ENCODE data around the gene BSG. TPM values are rescaled to one million over a fixed set of nuclear protein-coding genes. Genes with fewer than 3 reads are reported as not detected.

Gene BSG
- total and polyA plus RNA-seq, 9 of the 15 experiments (the other 6 are each of a cell fraction or from before 2014, with no cell fraction given), result 4.6 to 495 (median 187) TPM

- TF ChIP-seq ARID3A (IDR thresholded peaks at IDR 0.05; ENCODE audit: borderline replicate concordance, low read depth, low read length) (no peak), PCBP1 (IDR thresholded peaks at IDR 0.05; ENCODE audit: low read depth, low read length, poor library complexity, severe bottlenecking) (peak; percentile 73), ZBTB33 (CRISPR knock-in tag; IDR thresholded peaks at IDR 0.05) (0 out of 2 replicates have a peak, but pooled peaks have one; percentile 25), POLR2G (IDR thresholded peaks at IDR 0.05; ENCODE audit: low read depth, low read length) (peak; percentile 39; the same call in 1 of the 2 replicates), RBFOX2 (IDR thresholded peaks at IDR 0.05; ENCODE audit: low read depth, low read length) (peak; percentile 55; the same call in 1 of the 2 replicates), ZNF740 (CRISPR knock-in tag; IDR thresholded peaks at IDR 0.05) (no peak), ZNF740 (tag; IDR thresholded peaks at IDR 0.05) (no peak), EZH2 (IDR thresholded peaks at IDR 0.05; ENCODE audit: borderline replicate concordance, low read depth, low read length) (no peak), ELK3 (CRISPR knock-in tag; IDR thresholded peaks at IDR 0.05) (no peak)
Measured at GRCh38 chr19:577439-578392, 5.3 kb downstream of the BSG start (continued).
